T-helper 22 cell (primary cell): ENCODE results near the gene KCNIP3.

Experiments
- DNase-seq: peaks from one replicate; pipeline ENCODE4 v3.0.0-alpha.2; 2020; ENCODE audit warnings: low read depth

The KCNIP3 gene

GRCh38 chr2:95294579-95295250 is 2.4 kb upstream of the KCNIP3 start:
- no peak for DNase-seq

- no peak for DNase-seq
These were observed 1.8 kb upstream of the KCNIP3 start for GRCh38 chr2:95295376-95295775.

GRCh38 chr2:95296011-95296410 is 1.1 kb upstream of the KCNIP3 start:
- DNase-seq, result no peak

- no peak for DNase-seq
These were observed 670 bp downstream of the KCNIP3 start for GRCh38 chr2:95297639-95298395.

GRCh38 chr2:95298486-95299111 is 1.5 kb downstream of the KCNIP3 start:
- no peak for DNase-seq

GRCh38 chr2:95299961-95300360 is 2.8 kb downstream of the KCNIP3 start:
- no peak for DNase-seq

- DNase-seq, result no peak
These were observed 3.3 kb downstream of the KCNIP3 start for GRCh38 chr2:95300450-95300849.

GRCh38 chr2:95301186-95301585 is 4.0 kb downstream of the KCNIP3 start:
- no peak for DNase-seq

- no peak for DNase-seq
These were observed 4.9 kb downstream of the KCNIP3 start for GRCh38 chr2:95301876-95302641.

- no peak for DNase-seq
These were observed 6.2 kb downstream of the KCNIP3 start for GRCh38 chr2:95303191-95303919.

GRCh38 chr2:95305380-95306061 is 8.4 kb downstream of the KCNIP3 start:
- DNase-seq, result no peak

GRCh38 chr2:95306336-95306895 is 9.3 kb downstream of the KCNIP3 start:
- DNase-seq, result no peak

GRCh38 chr2:95307036-95307435 is 9.9 kb downstream of the KCNIP3 start:
- no peak for DNase-seq

- DNase-seq, result no peak
These were observed 10.7 kb downstream of the KCNIP3 start for GRCh38 chr2:95307878-95308277.

GRCh38 chr2:95308426-95308990 is 11.4 kb downstream of the KCNIP3 start:
- no peak for DNase-seq

- DNase-seq, result no peak
These were observed 12.5 kb downstream of the KCNIP3 start for GRCh38 chr2:95309599-95309998.

- no peak for DNase-seq
These were observed 13.1 kb downstream of the KCNIP3 start for GRCh38 chr2:95310216-95310615.

GRCh38 chr2:95310651-95311050 is 13.5 kb downstream of the KCNIP3 start:
- DNase-seq, result no peak

GRCh38 chr2:95311815-95312542 is 14.8 kb downstream of the KCNIP3 start:
- no peak for DNase-seq
